IPS-18c (cell line): ENCODE measurements around the gene NT5DC1.
A peak's percentile ranks its signal among the peaks of the same experiment; 100 is the strongest.

ENCODE experiments used
- H3K4me3 ChIP-seq: 2 replicates; pipeline ENCODE4 v1.7.0; 2013; ENCODE audit warnings: low read depth, mild to moderate bottlenecking, low read length, moderate library complexity; ENCODE audit not compliant: insufficient read depth
- H3K9me3 ChIP-seq: one replicate; pipeline ENCODE4 v1.6.1; 2013; ENCODE audit warnings: mild to moderate bottlenecking, low read length, moderate library complexity; ENCODE audit not compliant: control insufficient read depth, insufficient read depth

Gene NT5DC1

GRCh38 chr6:116246089-116246488 is 145.4 kb downstream of the NT5DC1 start:
- H3K9me3 ChIP-seq, result no peaks in the 10 kb centered on the region
- H3K4me3 ChIP-seq, result no peak overlapping the region

- H3K9me3 ChIP-seq, result no peaks in the 10 kb centered on the region
- no peak overlapping the region for H3K4me3 ChIP-seq
Measured at GRCh38 chr6:116247285-116247684, 146.6 kb downstream of the NT5DC1 start.

GRCh38 chr6:116248577-116248976 is 147.9 kb downstream of the NT5DC1 start:
- Histone ChIP-seq H3K9me3 (no peaks in the 10 kb centered on the region), H3K4me3 (no peak overlapping the region)

- no peaks in the 10 kb centered on the region for H3K9me3 ChIP-seq
- peak overlapping the region; percentile 22; the same call in 1 of the 2 replicates for H3K4me3 ChIP-seq
Measured at GRCh38 chr6:116251568-116252384, 151.1 kb downstream of the NT5DC1 start.

- H3K4me3 ChIP-seq, result peak overlapping the region; percentile 83
- H3K9me3 ChIP-seq, result no peaks in the 10 kb centered on the region
Measured at GRCh38 chr6:116253188-116253504, 152.5 kb downstream of the NT5DC1 start.

GRCh38 chr6:116253505-116254296 is 153.0 kb downstream of the NT5DC1 start, which contains the start of gene TSPYL4:
TSS of gene TSPYL4 (minus strand) at chr6:116254075. CDS start at chr6:116254008, 67 bp downstream.
- Histone ChIP-seq H3K4me3 (peak within 1 kb of the TSS; percentile 83), H3K9me3 (no peaks in the 10 kb centered on the region)

- H3K9me3 ChIP-seq, result no peaks in the 10 kb centered on the region
- peak overlapping the region; percentile 83 for H3K4me3 ChIP-seq
Measured at GRCh38 chr6:116254297-116255056, 153.8 kb downstream of the NT5DC1 start.

GRCh38 chr6:116255246-116255800 is 154.7 kb downstream of the NT5DC1 start:
- H3K4me3 ChIP-seq, result no peak overlapping the region
- no peaks in the 10 kb centered on the region for H3K9me3 ChIP-seq

- Histone ChIP-seq H3K4me3 (no peak overlapping the region), H3K9me3 (no peaks in the 10 kb centered on the region)
Measured at GRCh38 chr6:116256694-116257093, 156.0 kb downstream of the NT5DC1 start.

GRCh38 chr6:116258520-116258919 is 157.9 kb downstream of the NT5DC1 start:
- Histone ChIP-seq H3K4me3 (no peak overlapping the region), H3K9me3 (no peaks in the 10 kb centered on the region)

GRCh38 chr6:116263353-116263752 is 162.7 kb downstream of the NT5DC1 start:
- Histone ChIP-seq H3K4me3 (no peak overlapping the region), H3K9me3 (no peaks in the 10 kb centered on the region)

- Histone ChIP-seq H3K9me3 (no peaks in the 10 kb centered on the region), H3K4me3 (no peak overlapping the region)
Measured at GRCh38 chr6:116265041-116265829, 164.6 kb downstream of the NT5DC1 start.

GRCh38 chr6:116266803-116267202 is 166.2 kb downstream of the NT5DC1 start:
- H3K9me3 ChIP-seq, result no peaks in the 10 kb centered on the region
- H3K4me3 ChIP-seq, result no peak overlapping the region

- no peaks in the 10 kb centered on the region for H3K9me3 ChIP-seq
Measured at GRCh38 chr6:116267836-116268588, 167.4 kb downstream of the NT5DC1 start.

GRCh38 chr6:116268589-116269293 is 168.1 kb downstream of the NT5DC1 start:
- no peak overlapping the region for H3K4me3 ChIP-seq

More at GRCh38 chr6:116267836-116268588, 167.4 kb downstream of the NT5DC1 start:
- H3K4me3 ChIP-seq, result no peak overlapping the region

More at GRCh38 chr6:116268589-116269293, 168.1 kb downstream of the NT5DC1 start:
- no peaks in the 10 kb centered on the region for H3K9me3 ChIP-seq
